Transverse colon (tissue), 4 donors: ENCODE results near the gene MYBPC2. TPM values are rescaled to one million over a fixed set of nuclear protein-coding genes. Genes with fewer than 3 reads are reported as not detected.
"Not testable (repeated sequence)": the region's sequence is repeated elsewhere in the genome, so short reads cannot be mapped to it uniquely, and the experiment has no call there.

Experiments
- DNase-seq: peaks from one replicate; pipeline ENCODE4 v3.0.0-alpha.2; 2019
- H3K27ac ChIP-seq, 4 donors: fragments of 200-600 bp; sonication (generic); 2 replicates each; pipeline ENCODE4 v1.5.1; 2016 to 2018; ENCODE audit warnings: inconsistent platforms in 4 of 4
- H3K27me3 ChIP-seq: fragments of 200-600 bp; sonication (generic); 2 replicates; pipeline ENCODE4 v1.5.1; 2017; ENCODE audit warnings: inconsistent platforms
- H3K36me3 ChIP-seq, 4 donors: fragments of 200-600 bp; sonication (generic); 2 replicates each; pipeline ENCODE4 v1.5.1; 2017 to 2019; ENCODE audit warnings: inconsistent platforms in 4 of 4
- H3K4me1 ChIP-seq, 4 donors: fragments of 200-600 bp; sonication (generic); 2 replicates each; pipeline ENCODE4 v1.5.1; 2017 to 2020; ENCODE audit warnings: inconsistent platforms in 4 of 4
- H3K4me3 ChIP-seq, 4 donors: fragments of 200-600 bp; sonication (generic); 1 replicate in 1 of 4; 2 replicates in 3 of 4; pipeline versions ENCODE4 v1.5.1 to v1.6.1; 2017 to 2019; ENCODE audit warnings: inconsistent platforms in 4 of 4
- H3K9me3 ChIP-seq, 2 donors: fragments of 200-600 bp; sonication (generic); 2 replicates each; pipeline ENCODE4 v1.5.1; 2017 to 2019; ENCODE audit warnings: inconsistent platforms in 2 of 2
- EP300 ChIP-seq: sonication (generic); formaldehyde crosslinking; IDR thresholded peaks from one replicate; pipeline ENCODE4 v1.6.1; 2017; ENCODE audit warnings: antibody characterized with exemption, low read depth
- POLR2A ChIP-seq: fragments of 450-650 bp; IDR thresholded peaks from one replicate; pipeline ENCODE4 v1.6.1; 2016; ENCODE audit warnings: antibody characterized with exemption, mild to moderate bottlenecking, moderate library complexity
- POLR2AphosphoS5 ChIP-seq, 3 donors: sonication (generic); formaldehyde crosslinking; IDR thresholded peaks; one replicate each; pipeline ENCODE4 v1.6.1; 2016; ENCODE audit warnings: antibody characterized with exemption in 3 of 3
- whole genome bisulfite sequencing, 2 donors: methylation state at CpG; one replicate each; pipeline ENCODE4 v1.1.5; 2018; ENCODE audit warnings: low coverage in 1 of 2; 5-methylcytosine and 5-hydroxymethylcytosine counted together
- in situ Hi-C, 4 donors: fragments of 200-750 bp; cut with MboI; loops; one replicate each; pipeline versions ENCODE4 v1.15.0 to v1.15.1; 2017; ENCODE audit warnings: low sequenced_read_pairs in 3 of 4, low pct_ligation_motif_present in 1 of 4, low pct_unique_long_range_greater_than_20kb in 1 of 4
- intact Hi-C: fragments of 100-400 bp; cut with DNase I; formaldehyde crosslinking; loops from one replicate; pipeline ENCODE4 v1.15.1; 2023; ENCODE audit warnings: low total_unique reads
- total RNA-seq, 4 donors: library from RNA; depleted of rRNA; stranded (reverse); fragments of >200 nt; gene quantifications; one replicate each; pipeline ENCODE4 v1.1.0, GENCODE V29; 2016
- TF ChIP-seq, protein P1 (sequence below), 5 experiments: fragments of 200-600 bp in 3 of 5; fragments of 450-650 bp in 2 of 5; sonication (generic) in 3 of 5; IDR thresholded peaks; 1 replicate in 2 of 5; 2 replicates in 3 of 5; pipeline ENCODE4 v1.5.1; 2016 to 2017; ENCODE audit warnings: antibody characterized with exemption in 5 of 5, inconsistent platforms in 3 of 5, mild to moderate bottlenecking in 2 of 5, moderate library complexity in 1 of 5

The MYBPC2 gene
- total RNA-seq, 4 donors from 2014 or later: 0.16 to 0.41 TPM; not detected in 2

DNA sequence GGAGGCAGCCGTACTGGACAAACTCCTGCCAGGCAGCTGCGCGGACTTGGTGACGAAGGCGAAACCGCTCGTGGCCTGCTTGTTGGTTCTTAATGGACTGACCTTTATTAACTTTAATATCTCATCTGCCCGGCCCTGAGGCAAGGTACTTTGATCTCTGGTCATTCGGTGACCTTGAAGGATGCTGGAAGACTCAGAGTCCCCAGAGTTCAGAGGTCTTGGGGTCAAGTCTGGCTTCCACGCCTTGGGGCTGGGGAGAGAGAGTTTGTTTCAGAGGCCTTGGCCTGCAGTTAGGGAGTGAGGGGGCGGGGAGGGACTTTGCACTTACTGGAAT, 34.0 kb downstream of the MYBPC2 start:
- Histone ChIP-seq H3K27ac (no peak overlapping the region), H3K36me3 (no peaks in the 10 kb centered on the region), H3K9me3 (no peaks in the 10 kb centered on the region), H3K4me1 (peaks cover 0 to 8% (median 6%) of the 10 kb centered on the region in 4 donors), H3K27me3 (no peaks in the 10 kb centered on the region), H3K4me3 (no peak overlapping the region)
- no peak for DNase-seq
- intact Hi-C loops: no loop called here
- 49% methylated on average over 11 of the region's 11 CpGs; no CpG with 5 or more reads in 1 of the 2 donors for WGBS, 2 donors
- TF ChIP-seq, protein P1, sequence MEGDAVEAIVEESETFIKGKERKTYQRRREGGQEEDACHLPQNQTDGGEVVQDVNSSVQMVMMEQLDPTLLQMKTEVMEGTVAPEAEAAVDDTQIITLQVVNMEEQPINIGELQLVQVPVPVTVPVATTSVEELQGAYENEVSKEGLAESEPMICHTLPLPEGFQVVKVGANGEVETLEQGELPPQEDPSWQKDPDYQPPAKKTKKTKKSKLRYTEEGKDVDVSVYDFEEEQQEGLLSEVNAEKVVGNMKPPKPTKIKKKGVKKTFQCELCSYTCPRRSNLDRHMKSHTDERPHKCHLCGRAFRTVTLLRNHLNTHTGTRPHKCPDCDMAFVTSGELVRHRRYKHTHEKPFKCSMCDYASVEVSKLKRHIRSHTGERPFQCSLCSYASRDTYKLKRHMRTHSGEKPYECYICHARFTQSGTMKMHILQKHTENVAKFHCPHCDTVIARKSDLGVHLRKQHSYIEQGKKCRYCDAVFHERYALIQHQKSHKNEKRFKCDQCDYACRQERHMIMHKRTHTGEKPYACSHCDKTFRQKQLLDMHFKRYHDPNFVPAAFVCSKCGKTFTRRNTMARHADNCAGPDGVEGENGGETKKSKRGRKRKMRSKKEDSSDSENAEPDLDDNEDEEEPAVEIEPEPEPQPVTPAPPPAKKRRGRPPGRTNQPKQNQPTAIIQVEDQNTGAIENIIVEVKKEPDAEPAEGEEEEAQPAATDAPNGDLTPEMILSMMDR (IDR thresholded peaks at IDR 0.05): no peak
- no peak for TF ChIP-seq POLR2A
- TF ChIP-seq EP300: no peak
- TF ChIP-seq POLR2AphosphoS5 (IDR thresholded peaks at IDR 0.05): no peak
- in situ Hi-C loops: loop anchor here in 3 of 4 donors (10.0 to 25.0 kb wide), 2 partner anchors 102 to 104 kb away; partner anchors contain the start of gene NAPSA (in 3 of the 3)

DNA sequence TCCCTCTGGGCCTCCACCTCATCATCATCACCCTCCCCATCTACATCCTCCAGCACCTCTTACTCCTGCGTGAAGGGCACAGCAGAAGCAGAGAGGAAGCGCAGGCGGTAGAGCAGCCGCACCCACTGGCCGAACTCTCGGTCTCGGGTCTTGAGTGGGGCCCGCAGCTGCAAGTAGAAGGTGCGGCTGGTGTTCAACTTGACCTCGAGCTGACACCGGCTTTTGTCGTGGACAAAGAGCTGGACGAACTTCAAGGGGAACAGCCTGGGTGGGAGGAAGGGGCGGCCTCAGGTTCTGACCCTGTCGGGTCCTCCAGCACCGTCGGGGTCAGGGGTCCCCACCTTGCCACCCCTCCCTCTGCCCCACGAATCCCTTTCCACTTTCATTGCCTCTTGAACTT, 34.9 kb downstream of the MYBPC2 start:
- WGBS, 2 donors: 75 to 80% methylated on average over 2 to 18 of the region's 18 CpGs
- TF ChIP-seq, protein P1 (IDR thresholded peaks at IDR 0.05): no peak
- TF ChIP-seq EP300 (no peak), POLR2AphosphoS5 (IDR thresholded peaks at IDR 0.05) (no peak), POLR2A (no peak)
- Histone ChIP-seq H3K4me3 (no peak overlapping the region), H3K36me3 (no peaks in the 10 kb centered on the region), H3K4me1 (peaks cover 0 to 8% (median 6%) of the 10 kb centered on the region in 4 donors), H3K9me3 (no peaks in the 10 kb centered on the region), H3K27ac (no peak overlapping the region), H3K27me3 (no peaks in the 10 kb centered on the region)
- intact Hi-C loops: no loop called here
- in situ Hi-C loops: loop anchor here in 3 of 4 donors (10.0 to 25.0 kb wide), 2 partner anchors 103 to 105 kb away; partner anchors contain the start of gene NAPSA (in 3 of the 3)
- DNase-seq: no peak

DNA sequence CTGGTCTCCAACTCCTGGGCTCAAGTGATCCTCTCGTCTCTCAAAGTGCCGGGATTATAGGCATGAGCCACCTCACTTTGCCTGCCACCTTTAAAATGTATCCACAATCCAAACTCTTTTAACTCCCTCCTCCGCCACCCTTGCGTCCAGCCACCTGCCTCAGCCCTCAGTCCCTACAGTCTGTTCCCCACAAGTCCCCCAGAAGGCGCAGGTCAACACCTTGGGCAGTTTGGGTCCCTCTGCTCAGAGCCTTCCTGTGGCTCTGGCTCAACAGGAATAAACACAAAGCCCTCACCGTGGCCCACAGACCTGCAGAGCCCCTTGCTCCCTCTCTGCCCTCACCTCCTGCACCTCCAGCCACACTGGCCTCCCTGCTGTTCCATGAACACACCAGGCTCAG, 36.1 kb downstream of the MYBPC2 start:
- intact Hi-C loops: no loop called here
- no peak overlapping the region for H3K4me3 ChIP-seq
- no peaks in the 10 kb centered on the region for H3K27me3 ChIP-seq
- in situ Hi-C loops: loop anchor here in 3 of 4 donors (10.0 to 25.0 kb wide), 2 partner anchors 104 to 107 kb away; partner anchors contain the start of gene NAPSA (in 3 of the 3)
- 87% methylated on average over 6 of the region's 6 CpGs; no CpG with 5 or more reads in 1 of the 2 donors for WGBS, 2 donors
- peaks cover 0 to 8% (median 6%) of the 10 kb centered on the region in 4 donors for H3K4me1 ChIP-seq
- H3K36me3 ChIP-seq: no peaks in the 10 kb centered on the region
- TF ChIP-seq POLR2AphosphoS5 (IDR thresholded peaks at IDR 0.05): no peak
- TF ChIP-seq POLR2A: no peak
- TF ChIP-seq EP300: no peak
- TF ChIP-seq, protein P1 (IDR thresholded peaks at IDR 0.05): no peak
- no peaks in the 10 kb centered on the region for H3K9me3 ChIP-seq
- H3K27ac ChIP-seq: no peak overlapping the region
- no peak for DNase-seq

DNA sequence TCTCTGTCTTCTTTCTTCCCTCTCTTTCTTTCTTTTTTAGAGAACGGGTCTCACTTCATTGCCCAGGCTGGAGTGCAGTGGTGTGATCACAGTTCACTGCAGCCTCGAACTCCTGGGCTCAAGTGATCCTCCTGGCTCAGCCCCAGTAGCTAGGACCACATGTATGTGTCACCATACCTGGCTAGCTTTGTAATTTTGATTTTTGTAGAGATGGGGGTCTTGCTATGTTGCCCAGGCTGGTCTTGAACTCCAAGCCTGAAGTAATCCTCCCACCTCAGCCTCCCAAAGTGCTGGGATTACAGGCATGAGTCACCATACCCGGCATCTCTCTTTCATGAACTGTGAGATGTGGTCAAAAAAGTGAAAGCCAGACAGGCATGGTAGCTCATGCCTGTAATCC, 40.6 kb downstream of the MYBPC2 start:
- intact Hi-C loops, H3K27ac ChIP-seq, H3K4me3 ChIP-seq, H3K9me3 ChIP-seq, H3K36me3 ChIP-seq, DNase-seq, H3K27me3 ChIP-seq: not testable (repeated sequence)
- H3K4me1 ChIP-seq: peaks cover 6 to 14% (median 10%) of the 10 kb centered on the region in 4 donors
- 67 to 100% methylated on average over 1 to 3 of the region's 3 CpGs for WGBS, 2 donors
- in situ Hi-C loops: loop anchor here in 1 of 4 donors (25.0 kb wide), 1 partner anchor 111 kb away; the partner anchor contains the start of gene NAPSA

DNA sequence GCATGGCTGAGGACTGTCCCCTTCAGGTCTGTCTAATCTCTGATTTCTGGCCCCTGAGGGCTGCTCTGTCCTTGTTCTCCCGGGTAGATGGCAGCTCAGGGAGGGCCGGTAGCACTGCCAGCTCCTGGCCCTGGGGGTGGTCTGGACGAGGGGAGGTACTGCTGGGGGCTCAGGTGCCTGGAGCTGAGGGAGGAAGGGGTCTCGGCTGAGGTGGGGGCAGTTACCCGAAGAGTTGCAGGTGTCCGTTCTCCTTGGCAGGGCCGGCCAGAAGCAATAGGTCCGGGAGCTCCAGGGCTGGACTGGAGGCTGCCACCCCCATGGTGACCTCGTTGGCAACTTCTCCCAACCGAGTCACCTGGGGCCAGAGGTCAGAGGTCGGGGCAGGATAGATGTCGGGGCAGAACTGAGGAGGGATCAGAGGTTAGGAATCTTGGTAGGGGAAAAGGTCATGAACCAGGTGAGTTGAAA, 42.4 kb downstream of the MYBPC2 start:
- Histone ChIP-seq H3K4me3 (no peak overlapping the region), H3K9me3 (no peaks in the 10 kb centered on the region), H3K4me1 (peaks cover 6 to 16% (median 10%) of the 10 kb centered on the region in 4 donors), H3K27ac (no peak overlapping the region), H3K27me3 (no peaks in the 10 kb centered on the region), H3K36me3 (peaks cover 0 to 13% (median 3%) of the 10 kb centered on the region in 4 donors)
- 77% methylated on average over 12 of the region's 12 CpGs; no CpG with 5 or more reads in 1 of the 2 donors for WGBS, 2 donors
- in situ Hi-C loops: no loop called here
- intact Hi-C loops: loop anchor here (5.0 kb wide), 1 partner anchor 1928 kb away; no protein-coding TSS in a partner anchor
- TF ChIP-seq, protein P1 (IDR thresholded peaks at IDR 0.05): no peak
- TF ChIP-seq POLR2A (no peak), POLR2AphosphoS5 (IDR thresholded peaks at IDR 0.05) (no peak), EP300 (no peak)
- no peak for DNase-seq
